ENCODE data around the gene REN.

DNA sequence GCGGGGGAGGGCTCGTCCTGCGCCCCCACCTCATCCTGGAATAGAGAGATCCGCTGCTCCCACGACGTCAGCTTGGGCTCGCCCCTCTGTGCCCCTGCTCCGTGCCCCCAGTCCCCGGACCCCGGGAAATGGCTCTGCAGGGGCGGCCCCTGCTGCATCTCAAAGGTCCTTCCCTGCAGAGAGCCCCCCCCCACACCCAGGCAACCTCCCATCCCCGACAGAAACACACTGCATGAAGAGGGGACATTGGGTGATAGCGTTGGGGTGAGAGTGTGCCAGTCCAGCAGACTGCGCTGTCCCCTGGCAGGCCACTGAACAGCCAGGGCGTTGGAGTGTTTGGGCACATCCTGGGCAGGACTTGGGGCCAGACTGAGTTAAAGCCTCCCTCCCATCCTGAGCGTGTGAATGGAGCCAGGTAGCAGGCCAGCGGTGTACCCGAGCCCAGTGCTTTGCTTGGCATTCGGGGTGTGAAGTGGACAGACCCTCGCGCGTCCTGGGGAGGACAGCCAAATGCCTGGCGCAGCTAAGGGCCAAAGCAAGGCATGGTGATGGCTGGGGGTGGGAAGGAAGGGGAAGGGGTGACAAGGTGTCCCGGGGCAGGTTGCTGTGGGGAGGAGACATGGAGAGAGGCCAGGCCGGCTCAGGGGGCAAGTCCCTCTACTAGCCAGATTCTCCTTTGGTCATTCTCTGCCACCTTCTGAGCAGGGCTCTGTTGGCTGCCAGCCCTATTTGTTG lies 13.7 kb downstream of the REN start:
- TF ChIP-seq, protein P1, sequence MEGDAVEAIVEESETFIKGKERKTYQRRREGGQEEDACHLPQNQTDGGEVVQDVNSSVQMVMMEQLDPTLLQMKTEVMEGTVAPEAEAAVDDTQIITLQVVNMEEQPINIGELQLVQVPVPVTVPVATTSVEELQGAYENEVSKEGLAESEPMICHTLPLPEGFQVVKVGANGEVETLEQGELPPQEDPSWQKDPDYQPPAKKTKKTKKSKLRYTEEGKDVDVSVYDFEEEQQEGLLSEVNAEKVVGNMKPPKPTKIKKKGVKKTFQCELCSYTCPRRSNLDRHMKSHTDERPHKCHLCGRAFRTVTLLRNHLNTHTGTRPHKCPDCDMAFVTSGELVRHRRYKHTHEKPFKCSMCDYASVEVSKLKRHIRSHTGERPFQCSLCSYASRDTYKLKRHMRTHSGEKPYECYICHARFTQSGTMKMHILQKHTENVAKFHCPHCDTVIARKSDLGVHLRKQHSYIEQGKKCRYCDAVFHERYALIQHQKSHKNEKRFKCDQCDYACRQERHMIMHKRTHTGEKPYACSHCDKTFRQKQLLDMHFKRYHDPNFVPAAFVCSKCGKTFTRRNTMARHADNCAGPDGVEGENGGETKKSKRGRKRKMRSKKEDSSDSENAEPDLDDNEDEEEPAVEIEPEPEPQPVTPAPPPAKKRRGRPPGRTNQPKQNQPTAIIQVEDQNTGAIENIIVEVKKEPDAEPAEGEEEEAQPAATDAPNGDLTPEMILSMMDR (IDR thresholded peaks at IDR 0.05; ENCODE audit: low read depth, low read length, missing input control) = no peak
- no peak for TF ChIP-seq YY1 (IDR thresholded peaks at IDR 0.05)
- TF ChIP-seq, protein P2, sequence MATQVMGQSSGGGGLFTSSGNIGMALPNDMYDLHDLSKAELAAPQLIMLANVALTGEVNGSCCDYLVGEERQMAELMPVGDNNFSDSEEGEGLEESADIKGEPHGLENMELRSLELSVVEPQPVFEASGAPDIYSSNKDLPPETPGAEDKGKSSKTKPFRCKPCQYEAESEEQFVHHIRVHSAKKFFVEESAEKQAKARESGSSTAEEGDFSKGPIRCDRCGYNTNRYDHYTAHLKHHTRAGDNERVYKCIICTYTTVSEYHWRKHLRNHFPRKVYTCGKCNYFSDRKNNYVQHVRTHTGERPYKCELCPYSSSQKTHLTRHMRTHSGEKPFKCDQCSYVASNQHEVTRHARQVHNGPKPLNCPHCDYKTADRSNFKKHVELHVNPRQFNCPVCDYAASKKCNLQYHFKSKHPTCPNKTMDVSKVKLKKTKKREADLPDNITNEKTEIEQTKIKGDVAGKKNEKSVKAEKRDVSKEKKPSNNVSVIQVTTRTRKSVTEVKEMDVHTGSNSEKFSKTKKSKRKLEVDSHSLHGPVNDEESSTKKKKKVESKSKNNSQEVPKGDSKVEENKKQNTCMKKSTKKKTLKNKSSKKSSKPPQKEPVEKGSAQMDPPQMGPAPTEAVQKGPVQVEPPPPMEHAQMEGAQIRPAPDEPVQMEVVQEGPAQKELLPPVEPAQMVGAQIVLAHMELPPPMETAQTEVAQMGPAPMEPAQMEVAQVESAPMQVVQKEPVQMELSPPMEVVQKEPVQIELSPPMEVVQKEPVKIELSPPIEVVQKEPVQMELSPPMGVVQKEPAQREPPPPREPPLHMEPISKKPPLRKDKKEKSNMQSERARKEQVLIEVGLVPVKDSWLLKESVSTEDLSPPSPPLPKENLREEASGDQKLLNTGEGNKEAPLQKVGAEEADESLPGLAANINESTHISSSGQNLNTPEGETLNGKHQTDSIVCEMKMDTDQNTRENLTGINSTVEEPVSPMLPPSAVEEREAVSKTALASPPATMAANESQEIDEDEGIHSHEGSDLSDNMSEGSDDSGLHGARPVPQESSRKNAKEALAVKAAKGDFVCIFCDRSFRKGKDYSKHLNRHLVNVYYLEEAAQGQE (IDR thresholded peaks at IDR 0.05) = no peak
- TF ChIP-seq JUND (IDR thresholded peaks at IDR 0.05) = no peak
- TF ChIP-seq GABPA (IDR thresholded peaks at IDR 0.05 in 1 of 2, conservative IDR thresholded peaks at IDR 0.05 in 1 of 2) = no peak

Data from liver (tissue), 3 donors.